HG02623 (cell line): ENCODE data around the gene ITM2A.

Experiments used
- ATAC-seq: cut with Tn5 transposase; IDR thresholded peaks from one replicate; pipeline ENCODE4 v1.9.1; 2021; ENCODE audit warnings: moderate library complexity; ENCODE audit not compliant: unreplicated experiment

ITM2A gene

DNA sequence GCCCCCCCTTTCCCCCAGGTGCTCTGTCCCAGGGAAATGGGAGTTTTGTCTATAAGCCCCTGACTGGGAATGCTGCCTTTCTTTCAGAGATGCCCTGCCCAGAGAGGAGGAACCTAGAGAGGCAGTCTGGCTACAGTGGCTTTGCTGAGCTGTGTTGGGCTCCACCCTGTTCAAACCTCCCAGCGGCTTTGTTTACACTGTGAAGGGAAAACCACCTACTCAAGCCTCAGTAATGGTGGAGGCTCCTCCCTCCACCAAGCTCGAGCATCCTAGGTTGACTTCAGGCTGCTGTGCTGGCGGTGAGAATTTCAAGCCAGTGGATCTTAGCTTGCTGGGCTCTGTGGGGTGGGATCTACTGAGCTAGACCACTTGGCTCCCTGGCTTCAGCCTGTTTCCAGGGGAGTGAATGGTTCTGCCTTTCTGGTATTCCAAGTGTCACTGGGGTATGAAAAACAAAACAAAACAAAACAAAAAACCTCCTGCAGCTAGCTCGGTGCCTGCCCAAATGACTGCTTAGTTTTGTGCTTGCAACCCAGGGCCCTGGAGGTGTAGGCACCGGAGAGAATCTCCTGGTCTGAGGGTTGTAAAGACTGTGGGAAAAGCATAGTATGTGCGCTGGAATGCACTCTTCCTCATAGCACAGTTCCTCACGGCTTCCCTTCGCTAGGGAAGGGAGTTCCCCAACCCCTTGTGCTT lies 41.7 kb downstream of the ITM2A start:
- ATAC-seq: no peak
